ENCODE measurements around the gene SMAD7. TPM values are rescaled to one million over a fixed set of nuclear protein-coding genes. Genes with fewer than 3 reads are reported as not detected.

Gene SMAD7
- total RNA-seq, 2 experiments from 2014 or later: 244 to 254 TPM

DNA sequence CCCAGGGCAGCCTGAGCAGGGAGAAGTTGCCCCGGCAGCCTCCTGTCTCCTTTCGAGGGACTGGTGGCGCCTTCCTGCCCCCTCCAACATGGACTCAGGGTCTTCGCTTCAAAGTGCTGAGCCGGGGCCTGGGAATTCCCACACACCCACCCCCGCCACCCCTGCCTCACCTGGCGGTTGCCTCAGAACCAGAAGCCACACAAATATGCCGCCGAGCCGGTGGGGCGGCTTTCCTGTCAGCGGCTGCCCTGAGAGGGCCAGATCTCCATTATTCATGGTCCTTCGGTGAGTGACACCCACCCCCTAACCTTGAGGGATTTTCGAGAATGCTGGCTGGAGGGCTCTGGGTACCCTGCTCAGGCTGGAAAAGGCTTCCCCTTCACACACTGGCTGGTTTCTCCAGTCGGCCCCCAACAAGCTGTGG, 71.7 kb downstream of the SMAD7 start:
- POLR2A ChIA-PET: no interaction called here

DNA sequence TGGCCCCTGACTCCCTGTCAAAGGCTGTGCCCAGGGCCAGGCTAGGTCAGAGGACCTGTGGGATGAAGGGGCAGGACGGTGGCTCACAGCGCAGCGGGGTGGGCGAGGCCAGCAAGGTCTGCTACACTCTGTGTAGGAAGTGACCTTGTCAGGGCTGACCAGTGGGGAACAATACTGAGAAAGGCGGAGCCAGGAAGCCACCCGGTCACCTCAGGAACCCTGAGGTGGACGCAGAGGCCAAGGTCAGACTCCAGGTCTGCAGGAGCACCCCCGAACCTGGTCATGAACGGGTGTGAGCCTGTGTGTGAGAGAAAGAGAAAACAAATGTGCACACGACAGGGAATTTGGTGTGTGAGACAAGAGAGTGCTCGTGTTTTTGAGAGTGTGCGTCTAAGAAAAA, 72.3 kb downstream of the SMAD7 start:
- Histone ChIP-seq H3K9me3 (ENCODE audit: control insufficient read depth in 1 of 2, insufficient read depth in 1 of 2, low read length in 2 of 2) (no peaks in the 10 kb centered on the region), H3K27ac (ENCODE audit: low read depth in 1 of 2, low read length in 2 of 2) (no peak overlapping the region), H3K27me3 (ENCODE audit: control insufficient read depth in 1 of 2, insufficient read depth in 2 of 2, low read length in 2 of 2) (no peaks in the 10 kb centered on the region), H3K4me1 (ENCODE audit: insufficient read depth, low read length) (no peaks in the 10 kb centered on the region), H3K36me3 (ENCODE audit: insufficient read depth, low read length) (no peaks in the 10 kb centered on the region), H3K4me3 (ENCODE audit: low read length) (no peak overlapping the region)
- H3K36me3 Mint-ChIP-seq (ENCODE audit: low read depth): no peaks in the 10 kb centered on the region
- no peak for ATAC-seq (ENCODE audit: poor library complexity)
- peaks cover 9% of the 10 kb centered on the region for H3K4me1 Mint-ChIP-seq (ENCODE audit: low read depth)
- DNase-seq: no peak
- ChIA-PET POLR2A (no interaction called here), CTCF (no interaction called here)
- H3K27ac Mint-ChIP-seq: no peak overlapping the region
- H3K9me3 Mint-ChIP-seq: no peaks in the 10 kb centered on the region
- no peak for TF ChIP-seq CTCF (IDR thresholded peaks at IDR 0.05)
- H3K4me3 Mint-ChIP-seq: no peak overlapping the region
- H3K27me3 Mint-ChIP-seq: no peaks in the 10 kb centered on the region
- intact Hi-C loops (cut with DNase I, micrococcal nuclease): no loop called here

More for the DNA sequence above, 71.7 kb downstream of the SMAD7 start:
- Histone ChIP-seq H3K27ac (ENCODE audit: low read depth in 1 of 2, low read length in 2 of 2) (no peak overlapping the region), H3K36me3 (ENCODE audit: insufficient read depth, low read length) (no peaks in the 10 kb centered on the region), H3K4me1 (ENCODE audit: insufficient read depth, low read length) (no peaks in the 10 kb centered on the region), H3K4me3 (ENCODE audit: low read length) (no peak overlapping the region), H3K27me3 (ENCODE audit: control insufficient read depth in 1 of 2, insufficient read depth in 2 of 2, low read length in 2 of 2) (no peaks in the 10 kb centered on the region), H3K9me3 (ENCODE audit: control insufficient read depth in 1 of 2, insufficient read depth in 1 of 2, low read length in 2 of 2) (no peaks in the 10 kb centered on the region)
- ATAC-seq (ENCODE audit: poor library complexity) (no peak), DNase-seq (no peak)
- CTCF ChIA-PET: no interaction called here
- intact Hi-C loops (cut with DNase I, micrococcal nuclease): no loop called here
- no peaks in the 10 kb centered on the region for H3K9me3 Mint-ChIP-seq
- no peaks in the 10 kb centered on the region for H3K27me3 Mint-ChIP-seq
- H3K4me1 Mint-ChIP-seq (ENCODE audit: low read depth): peaks cover 9% of the 10 kb centered on the region
- no peak for TF ChIP-seq CTCF (IDR thresholded peaks at IDR 0.05)
- H3K36me3 Mint-ChIP-seq (ENCODE audit: low read depth): no peaks in the 10 kb centered on the region
- H3K4me3 Mint-ChIP-seq: no peak overlapping the region
- H3K27ac Mint-ChIP-seq: no peak overlapping the region

DNA sequence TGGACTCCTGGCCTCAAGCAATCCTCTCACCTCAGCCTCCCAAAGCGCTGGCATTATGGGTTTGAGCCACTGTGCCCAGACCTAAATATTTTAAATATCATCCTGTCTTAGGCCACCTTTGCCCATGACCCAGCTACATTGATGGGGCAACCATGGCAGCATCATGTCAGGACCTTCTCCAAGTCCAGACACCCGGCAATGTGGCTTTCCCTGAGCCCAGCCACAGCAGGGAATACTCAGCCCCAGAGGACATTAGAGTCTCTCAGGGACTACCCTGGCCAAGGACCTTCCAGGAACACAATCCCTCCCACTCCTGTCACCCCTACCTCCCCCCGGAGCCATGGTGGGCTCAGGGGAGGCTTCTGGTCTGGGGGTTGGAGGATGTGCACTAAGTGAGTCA, 72.8 kb downstream of the SMAD7 start:
- ChIA-PET POLR2A (no interaction called here), CTCF (no interaction called here)
- intact Hi-C loops (cut with DNase I, micrococcal nuclease): no loop called here
- TF ChIP-seq CTCF (IDR thresholded peaks at IDR 0.05): no peak
- H3K4me3 Mint-ChIP-seq: no peak overlapping the region
- ATAC-seq (ENCODE audit: poor library complexity) (no peak), DNase-seq (no peak)
- H3K27me3 Mint-ChIP-seq: no peaks in the 10 kb centered on the region
- H3K4me3 ChIP-seq (ENCODE audit: low read length): no peak overlapping the region
- H3K27ac Mint-ChIP-seq: no peak overlapping the region
- no peaks in the 10 kb centered on the region for H3K9me3 Mint-ChIP-seq
- H3K36me3 Mint-ChIP-seq (ENCODE audit: low read depth): no peaks in the 10 kb centered on the region
- no peak overlapping the region for H3K27ac ChIP-seq (ENCODE audit: low read depth in 1 of 2, low read length in 2 of 2)
- H3K9me3 ChIP-seq (ENCODE audit: control insufficient read depth in 1 of 2, insufficient read depth in 1 of 2, low read length in 2 of 2): no peaks in the 10 kb centered on the region
- H3K4me1 ChIP-seq (ENCODE audit: insufficient read depth, low read length): no peaks in the 10 kb centered on the region
- H3K4me1 Mint-ChIP-seq (ENCODE audit: low read depth): peaks cover 9% of the 10 kb centered on the region
- no peaks in the 10 kb centered on the region for H3K36me3 ChIP-seq (ENCODE audit: insufficient read depth, low read length)
- H3K27me3 ChIP-seq (ENCODE audit: control insufficient read depth in 1 of 2, insufficient read depth in 2 of 2, low read length in 2 of 2): no peaks in the 10 kb centered on the region
